Stimulated activated CD4-positive, alpha-beta T cell treated with anti-CD3 and anti-CD28 coated beads, Interleukin-15, amount 100 ng/mL, for 48 hours (primary cell): ENCODE measurements around the gene PLCB3.
A peak's percentile ranks its signal among the peaks of the same experiment; 100 is the strongest.

Experiments
- DNase-seq, 2 donors: peaks; one replicate each; pipeline ENCODE4 v3.0.0-alpha.2; 2020; ENCODE audit warnings: low read depth in 2 of 2

The PLCB3 gene

GRCh38 chr11:64265176-64266160 lies 14.1 kb downstream of the PLCB3 start:
- no peak for DNase-seq

GRCh38 chr11:64266339-64266738 lies 15.0 kb downstream of the PLCB3 start:
- no peak for DNase-seq

DNA sequence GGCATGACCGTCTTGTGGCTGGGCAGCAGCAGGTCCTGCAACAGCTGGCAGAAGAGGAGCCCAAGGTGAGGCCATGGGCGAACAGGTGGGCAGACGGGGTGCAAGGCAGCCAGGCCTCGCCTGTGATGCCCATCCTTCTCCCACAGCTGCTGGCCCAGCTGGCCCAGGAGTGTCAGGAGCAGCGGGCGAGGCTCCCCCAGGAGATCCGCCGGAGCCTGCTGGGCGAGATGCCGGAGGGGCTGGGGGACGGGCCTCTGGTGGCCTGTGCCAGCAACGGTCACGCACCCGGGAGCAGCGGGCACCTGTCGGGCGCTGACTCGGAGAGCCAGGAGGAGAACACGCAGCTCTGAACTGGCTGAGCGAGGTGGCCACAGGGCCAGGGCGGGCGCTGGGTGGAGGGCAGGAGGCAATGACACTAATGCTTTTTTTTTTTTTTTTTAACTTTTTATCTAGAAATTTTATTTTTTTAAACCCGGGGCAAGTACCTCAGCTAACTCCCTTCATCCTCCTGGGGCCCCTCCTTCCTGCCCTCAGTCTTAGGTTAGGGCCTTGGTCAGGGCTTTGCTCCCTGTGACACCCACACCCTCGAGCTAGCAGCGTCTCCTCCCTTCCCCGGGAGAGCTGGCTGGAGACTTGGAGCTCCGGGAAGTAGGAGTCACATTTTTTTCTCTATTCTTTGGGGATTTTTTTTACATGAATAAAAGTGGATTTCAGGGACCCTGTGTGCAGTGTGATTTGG lies 16.0 kb downstream of the PLCB3 start:
- DNase-seq = no peak

- no peak for DNase-seq
These were observed 16.9 kb downstream of the PLCB3 start for GRCh38 chr11:64268025-64268892.

DNA sequence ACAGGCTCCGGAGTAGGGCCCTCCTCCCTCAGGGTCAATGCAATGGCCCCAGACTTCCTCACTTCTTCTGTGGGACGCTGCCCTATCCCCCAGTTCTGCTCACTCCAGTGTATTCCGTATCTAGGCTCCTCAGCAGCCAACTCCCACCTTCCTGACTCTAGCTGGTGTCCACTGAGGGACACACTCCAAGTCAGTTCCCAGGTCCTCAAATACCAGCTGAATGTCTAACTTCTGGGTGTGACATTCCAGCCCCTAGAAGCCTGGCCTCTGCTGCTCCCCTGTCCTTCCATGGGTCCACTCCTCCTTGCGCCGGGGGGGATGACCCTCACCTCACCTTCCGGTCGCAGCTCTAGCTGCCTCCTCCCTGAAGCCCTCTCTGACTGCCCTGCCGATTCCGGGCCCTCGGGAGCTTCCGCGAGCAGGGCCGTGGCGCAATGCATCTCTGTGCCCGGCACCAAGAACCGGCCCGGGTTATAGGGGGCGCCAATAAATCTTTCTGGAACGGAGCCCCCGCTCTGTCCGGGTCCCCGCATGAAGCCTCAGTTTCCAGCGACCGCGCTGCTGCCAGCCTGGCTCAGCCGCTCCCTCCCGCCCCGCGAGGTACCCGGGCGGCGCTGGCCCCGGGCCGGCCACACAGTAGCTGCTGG lies 17.7 kb downstream of the PLCB3 start:
- DNase-seq = peak in 1 of 2 donors; percentile 44

DNA sequence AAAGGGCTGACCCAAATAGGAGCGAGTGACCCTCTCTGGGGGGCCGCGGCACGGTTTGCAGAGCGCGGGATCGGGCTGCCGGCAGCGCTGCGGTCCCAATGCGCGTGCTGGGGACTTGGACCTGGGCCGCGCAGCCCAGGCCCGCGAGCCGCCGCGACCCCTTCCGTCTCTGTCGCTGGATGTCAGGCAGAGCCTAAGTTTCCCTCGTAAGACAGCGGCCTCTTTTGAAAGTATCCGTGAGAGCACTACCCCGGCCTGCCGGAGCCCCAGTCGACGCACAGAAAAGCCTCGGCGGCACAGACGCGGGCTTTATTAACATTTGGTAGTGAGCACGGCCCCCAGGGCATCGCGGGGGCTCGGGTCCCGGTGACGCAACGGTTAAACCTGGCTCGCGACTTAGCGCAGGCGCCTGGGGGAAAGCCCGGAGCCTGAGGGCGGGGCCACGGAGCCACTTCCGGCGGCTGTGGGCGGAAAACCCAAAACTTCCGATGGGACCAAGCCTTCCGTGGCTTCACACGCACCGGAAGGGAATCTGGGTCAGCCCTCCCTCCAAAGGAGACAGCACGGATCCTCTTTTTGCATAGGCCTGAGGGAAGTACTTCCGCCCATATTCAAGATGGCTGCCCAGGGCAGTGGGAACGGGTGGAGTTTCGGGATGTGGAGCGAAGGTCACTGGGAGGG lies 18.4 kb downstream of the PLCB3 start:
- peak; percentile 95 for DNase-seq

DNA sequence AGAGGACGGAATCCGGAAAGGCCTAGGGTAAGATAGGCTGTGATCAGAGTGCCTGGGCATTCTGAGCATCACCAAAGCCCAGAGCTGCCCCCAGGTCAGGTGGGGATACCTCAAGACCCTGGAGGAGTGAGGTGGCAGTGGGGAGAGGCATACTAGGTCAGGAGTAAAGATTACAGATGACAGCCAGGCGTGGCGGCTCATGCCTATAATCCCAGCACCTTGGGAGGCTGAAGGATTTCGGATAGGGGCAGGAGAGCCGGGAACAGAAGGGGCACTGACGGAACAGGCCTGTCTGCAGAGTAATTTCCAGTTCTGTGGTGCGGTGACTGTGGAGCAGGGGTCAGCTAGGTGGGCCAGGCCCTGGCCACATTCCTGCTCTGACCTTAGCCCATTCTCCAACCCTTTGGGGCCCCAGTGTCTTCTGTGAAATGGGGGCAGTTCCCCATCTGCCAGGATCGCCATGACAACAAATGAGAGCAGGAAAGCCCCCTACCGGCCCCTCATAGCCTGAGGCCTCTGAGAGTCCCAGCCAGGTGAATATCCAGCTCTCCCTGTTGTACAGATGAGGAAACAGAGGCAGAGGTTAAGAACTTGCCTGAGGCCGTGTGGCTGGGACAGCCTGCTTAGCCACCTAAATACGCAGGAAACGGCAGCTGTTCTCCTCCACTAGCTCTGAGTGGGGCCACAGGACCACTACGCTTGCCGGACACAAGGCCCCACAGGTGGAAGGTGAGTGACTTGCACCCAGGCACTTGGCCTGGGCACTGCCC lies 23.9 kb downstream of the PLCB3 start:
- no peak for DNase-seq

- no peak for DNase-seq
These were observed 24.5 kb downstream of the PLCB3 start for GRCh38 chr11:64275841-64276240.

GRCh38 chr11:64276653-64277431 lies 25.5 kb downstream of the PLCB3 start:
- no peak for DNase-seq

GRCh38 chr11:64278576-64279190 lies 27.4 kb downstream of the PLCB3 start:
- DNase-seq = no peak

GRCh38 chr11:64281957-64282770 lies 30.8 kb downstream of the PLCB3 start:
- DNase-seq = no peak

GRCh38 chr11:64283092-64283491 lies 31.8 kb downstream of the PLCB3 start:
- no peak for DNase-seq

GRCh38 chr11:64284048-64284961 lies 33.0 kb downstream of the PLCB3 start, which contains the start of gene BAD:
TSS of gene BAD (minus strand) at chr11:64284665. CDS start at chr11:64284368, 297 bp downstream.
- peak; percentile 88 to 94 for DNase-seq

GRCh38 chr11:64284962-64285884 lies 33.9 kb downstream of the PLCB3 start, which contains the start of gene GPR137:
TSS of gene GPR137 (plus strand) at chr11:64285848. CDS start at chr11:64286525, 677 bp downstream.
- peak; percentile 75 to 83 for DNase-seq
